22Rv1 (cell line): ENCODE data around the gene ACP5.
"Not testable (repeated sequence)": the region's sequence is repeated elsewhere in the genome, so short reads cannot be mapped to it uniquely, and the experiment has no call there.

ENCODE experiments used
- H3K27ac ChIP-seq: fragments of 450-650 bp; 2 replicates; pipeline ENCODE4 v1.5.1; 2017
- CTCF ChIP-seq: fragments of 450-650 bp; IDR thresholded peaks from 2 replicates; pipeline ENCODE4 v1.5.1; 2017; ENCODE audit warnings: mild to moderate bottlenecking
- ZFX ChIP-seq: fragments of 450-650 bp; IDR thresholded peaks from 2 replicates; pipeline ENCODE4 v1.6.1; 2017; ENCODE audit warnings: antibody characterized with exemption, borderline replicate concordance

The ACP5 gene

GRCh38 chr19:11606484-11606883, 29.0 kb upstream of the ACP5 start:
- no peak overlapping the region for H3K27ac ChIP-seq
- no peak for TF ChIP-seq CTCF
- no peak for TF ChIP-seq ZFX

- H3K27ac ChIP-seq = not testable (repeated sequence)
Measured at GRCh38 chr19:11599704-11600103, 22.3 kb upstream of the ACP5 start.

- H3K27ac ChIP-seq = no peak overlapping the region
- TF ChIP-seq ZFX = no peak
- TF ChIP-seq CTCF = no peak
Measured at GRCh38 chr19:11598746-11599145, 21.3 kb upstream of the ACP5 start.

- peak overlapping the region; percentile 85 for H3K27ac ChIP-seq
- no peak for TF ChIP-seq ZFX
- no peak for TF ChIP-seq CTCF
Measured at GRCh38 chr19:11598103-11598483, 20.6 kb upstream of the ACP5 start.

GRCh38 chr19:11597202-11598102, 20.0 kb upstream of the ACP5 start, which contains the start of gene ZNF627:
TSS of gene ZNF627 (plus strand) at chr19:11597483. CDS start at chr19:11597628, 145 bp downstream.
- H3K27ac ChIP-seq = peak within 1 kb of the TSS; percentile 85
- TF ChIP-seq CTCF = peak; percentile 20; the same call in 1 of the 2 replicates
- TF ChIP-seq ZFX = no peak

GRCh38 chr19:11596156-11596555, 18.7 kb upstream of the ACP5 start:
- TF ChIP-seq ZFX = no peak
- TF ChIP-seq CTCF = no peak
- H3K27ac ChIP-seq = no peak overlapping the region

GRCh38 chr19:11594084-11594483, 16.6 kb upstream of the ACP5 start:
- TF ChIP-seq ZFX = no peak
- TF ChIP-seq CTCF = no peak
- no peak overlapping the region for H3K27ac ChIP-seq
